Epithelial cell of prostate (primary cell): Measurements from ENCODE around the gene KIF7.
"Not testable (repeated sequence)": the region's sequence is repeated elsewhere in the genome, so short reads cannot be mapped to it uniquely, and the experiment has no call there.

Source experiments
- DNase-seq: peaks from one replicate; pipeline ENCODE4 v3.0.0-alpha.2; 2011; ENCODE audit warnings: low read depth, low spot score
- H3K27ac ChIP-seq: fragments of 450-650 bp; 2 replicates; pipeline ENCODE4 v1.5.1; 2017; ENCODE audit warnings: mild to moderate bottlenecking

The KIF7 gene

GRCh38 chr15:89627256-89627970, 27.9 kb downstream of the KIF7 start:
- H3K27ac ChIP-seq = no peak overlapping the region
- DNase-seq = no peak

GRCh38 chr15:89625716-89626115, 29.6 kb downstream of the KIF7 start:
- no peak for DNase-seq
- H3K27ac ChIP-seq = no peak overlapping the region

- H3K27ac ChIP-seq = no peak overlapping the region
- no peak for DNase-seq
Observed at GRCh38 chr15:89623165-89623564, 32.1 kb downstream of the KIF7 start.

- DNase-seq = no peak
- H3K27ac ChIP-seq = no peak overlapping the region
Observed at GRCh38 chr15:89621547-89621946, 33.7 kb downstream of the KIF7 start.

- no peak overlapping the region for H3K27ac ChIP-seq
- DNase-seq = no peak
Observed at GRCh38 chr15:89616228-89616627, 39.0 kb downstream of the KIF7 start.

- DNase-seq = no peak
- no peak overlapping the region for H3K27ac ChIP-seq
Observed at GRCh38 chr15:89615135-89615534, 40.1 kb downstream of the KIF7 start.

- no peak for DNase-seq
- H3K27ac ChIP-seq = no peak overlapping the region
Observed at GRCh38 chr15:89614164-89614563, 41.1 kb downstream of the KIF7 start.

GRCh38 chr15:89613031-89613430, 42.2 kb downstream of the KIF7 start:
- H3K27ac ChIP-seq = no peak overlapping the region
- no peak for DNase-seq

- no peak for DNase-seq
- H3K27ac ChIP-seq = no peak overlapping the region
Observed at GRCh38 chr15:89611317-89611716, 44.0 kb downstream of the KIF7 start.

GRCh38 chr15:89599021-89599420, 56.2 kb downstream of the KIF7 start:
- no peak for DNase-seq
- no peak overlapping the region for H3K27ac ChIP-seq

- no peak overlapping the region for H3K27ac ChIP-seq
- DNase-seq = no peak
Observed at GRCh38 chr15:89593018-89593417, 62.2 kb downstream of the KIF7 start.

GRCh38 chr15:89591834-89592233, 63.4 kb downstream of the KIF7 start:
- H3K27ac ChIP-seq = no peak overlapping the region
- no peak for DNase-seq

- peak overlapping the region; percentile 76 for H3K27ac ChIP-seq
- DNase-seq = peak; percentile 10
Observed at GRCh38 chr15:89587955-89588354, 67.3 kb downstream of the KIF7 start.

- DNase-seq = no peak
- peak overlapping the region; percentile 76 for H3K27ac ChIP-seq
Observed at GRCh38 chr15:89586651-89587050, 68.6 kb downstream of the KIF7 start.

- H3K27ac ChIP-seq, DNase-seq: not testable (repeated sequence)
Observed at GRCh38 chr15:89580747-89581146, 74.5 kb downstream of the KIF7 start.

- no peak for DNase-seq
- H3K27ac ChIP-seq = no peak overlapping the region
Observed at GRCh38 chr15:89578146-89578545, 77.1 kb downstream of the KIF7 start.
